GM21825 (cell line): ENCODE data around the gene PMF1.
A peak's percentile ranks its signal among the peaks of the same experiment; 100 is the strongest.
"Not testable (repeated sequence)": the region's sequence is repeated elsewhere in the genome, so short reads cannot be mapped to it uniquely, and the experiment has no call there.

Source experiments
- ATAC-seq: cut with Tn5 transposase; IDR thresholded peaks from one replicate; pipeline ENCODE4 v1.9.1; 2021; ENCODE audit warnings: mild to moderate bottlenecking, moderate library complexity; ENCODE audit not compliant: unreplicated experiment

PMF1 gene

DNA sequence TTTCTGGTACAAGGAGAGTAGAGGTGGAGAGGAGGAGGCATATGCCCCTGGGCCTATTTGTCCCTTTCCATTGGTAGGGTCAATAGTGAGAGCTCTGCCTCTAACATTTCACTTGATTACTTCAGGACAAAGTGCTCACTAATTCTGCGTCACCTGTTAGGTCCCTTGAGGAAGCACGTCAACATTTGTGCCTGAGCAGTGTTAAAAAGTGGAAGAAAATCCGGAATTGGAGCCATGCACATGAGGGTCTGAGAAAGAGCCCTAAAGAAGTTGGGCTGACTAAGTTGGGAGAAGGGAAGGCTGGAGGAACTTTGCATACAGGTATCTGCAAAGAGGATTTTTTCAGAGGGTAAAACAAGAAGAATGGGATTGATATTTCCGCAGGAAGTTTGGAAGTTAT is 17.0 kb upstream of the PMF1 start:
- ATAC-seq, result no peak

DNA sequence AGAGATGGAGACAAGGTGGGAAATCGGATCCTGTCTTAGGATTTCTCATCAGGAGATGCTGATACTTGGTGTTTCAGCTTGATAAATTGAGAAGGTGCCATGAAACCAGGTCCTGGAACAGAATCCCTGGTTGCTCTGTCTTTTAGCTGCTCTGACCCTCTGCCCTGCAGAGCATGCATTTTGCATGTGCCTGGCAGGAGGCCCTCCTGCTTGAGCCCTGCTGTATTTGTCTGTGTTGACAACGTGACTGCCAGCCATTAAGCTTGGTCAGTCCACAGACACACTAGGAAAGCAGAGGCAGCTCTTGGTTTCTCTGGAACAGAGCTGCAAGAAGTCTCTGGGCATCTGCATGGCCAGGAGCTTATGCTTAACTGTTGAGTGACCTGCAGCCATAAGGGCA is 16.4 kb upstream of the PMF1 start:
- no peak for ATAC-seq

DNA sequence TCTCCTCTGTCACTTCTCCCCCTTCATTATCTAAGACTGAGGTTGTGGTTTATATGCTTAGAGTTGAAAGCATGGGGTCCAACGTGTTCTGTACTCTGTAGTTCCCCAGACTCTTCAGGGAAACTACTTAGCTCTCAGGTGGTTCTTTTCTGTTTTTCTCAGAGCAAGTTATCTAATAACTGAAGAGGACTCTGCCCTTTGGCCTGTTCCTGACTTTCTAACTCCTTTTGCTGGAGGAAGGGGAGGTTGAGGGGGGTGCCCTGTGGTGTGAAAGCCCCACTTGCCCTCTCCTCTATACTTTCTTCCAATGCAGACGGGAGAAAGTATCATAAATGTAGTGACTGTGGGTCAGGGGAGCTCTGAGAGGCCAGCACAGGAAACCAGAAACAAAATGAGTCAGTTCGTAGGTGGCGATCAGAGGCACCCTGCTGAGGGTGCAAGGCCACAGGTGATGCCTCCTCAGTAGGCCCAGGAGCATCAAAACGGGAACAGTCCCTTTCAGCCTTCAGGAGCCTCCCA is 13.9 kb upstream of the PMF1 start:
- ATAC-seq, result no peak

- ATAC-seq, result no peak
These were observed 12.8 kb upstream of the PMF1 start for GRCh38 chr1:156200044-156200443.

- no peak for ATAC-seq
These were observed 9.5 kb upstream of the PMF1 start for GRCh38 chr1:156203331-156203730.

DNA sequence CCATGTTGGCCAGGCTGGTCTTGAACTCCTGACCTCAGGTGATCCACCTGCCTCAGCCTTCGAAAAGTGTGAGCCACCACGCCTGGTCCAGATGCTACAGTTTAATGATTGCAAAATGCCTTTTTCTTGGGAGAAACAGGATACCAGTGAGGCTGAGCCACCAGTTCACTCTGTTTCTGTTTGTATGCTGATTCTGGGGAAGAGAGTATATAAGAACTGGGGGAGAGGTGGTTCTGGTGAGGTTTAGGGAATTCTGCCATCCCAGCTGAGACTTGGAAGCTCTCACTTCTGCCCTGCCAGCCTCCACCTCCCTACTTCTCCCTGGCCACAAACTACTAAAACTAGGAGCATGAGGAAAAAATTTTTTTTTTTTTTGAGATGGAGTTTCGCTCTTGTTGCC is 8.1 kb upstream of the PMF1 start:
- ATAC-seq, result no peak

DNA sequence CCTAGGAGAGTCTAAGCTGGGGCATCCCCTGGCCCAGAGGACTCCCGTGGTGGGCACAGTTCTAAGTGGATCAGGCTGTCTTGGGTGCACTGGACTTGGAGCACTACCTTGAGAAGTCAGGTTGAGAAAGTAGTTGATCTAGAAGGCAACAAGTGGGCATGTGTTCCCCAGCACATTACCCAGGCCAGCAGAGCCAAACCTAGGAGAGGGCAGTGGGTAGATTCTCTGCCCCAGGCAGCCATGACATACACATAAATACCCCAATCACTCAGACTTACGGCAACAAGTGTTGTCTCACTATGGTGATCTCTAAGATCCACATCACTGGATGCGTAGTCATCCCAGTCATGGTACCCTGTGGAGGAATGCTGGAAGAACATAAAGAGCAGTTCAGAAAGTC is 1.6 kb upstream of the PMF1 start:
- ATAC-seq, result no peak

- ATAC-seq, result no peak
These were observed 677 bp upstream of the PMF1 start for GRCh38 chr1:156212130-156212529.

GRCh38 chr1:156213644-156213966 is 798 bp downstream of the PMF1 start:
- ATAC-seq, result no peak

DNA sequence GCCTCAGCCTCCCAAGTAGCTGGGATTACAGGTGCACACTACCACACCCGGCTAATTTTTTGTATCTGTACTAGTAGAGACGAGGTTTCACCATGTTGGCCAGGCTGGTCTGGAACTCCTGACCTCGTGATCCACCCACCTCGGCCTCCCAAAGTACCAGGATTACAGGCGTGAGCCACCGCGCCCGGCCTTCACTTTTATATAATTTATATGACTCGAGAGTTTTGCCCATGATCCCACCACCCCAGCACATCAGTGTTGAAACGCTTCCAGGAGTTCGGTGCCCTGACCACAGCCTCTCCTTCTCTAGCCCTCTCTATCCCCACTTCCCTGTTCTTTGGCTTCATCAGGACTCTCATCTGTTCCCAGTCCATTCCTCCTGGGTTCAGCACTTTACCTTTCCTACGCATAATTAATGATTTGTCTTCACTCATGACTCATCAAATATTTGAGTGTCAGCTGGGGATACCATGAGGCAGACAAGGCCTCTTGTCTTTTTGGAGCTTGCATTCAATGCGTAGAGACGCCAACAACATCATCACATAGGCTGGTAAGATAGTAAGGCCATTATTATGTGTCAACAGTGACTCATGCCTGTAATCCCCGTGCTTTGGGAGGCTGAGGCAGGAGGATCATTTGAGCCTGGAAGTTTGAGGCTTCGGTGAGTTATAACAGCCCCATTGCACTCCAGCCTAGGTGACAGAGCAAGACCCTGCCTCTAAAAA is 1.4 kb downstream of the PMF1 start:
- no peak for ATAC-seq

GRCh38 chr1:156216361-156217086 is 3.7 kb downstream of the PMF1 start:
- ATAC-seq, result not testable (repeated sequence)

DNA sequence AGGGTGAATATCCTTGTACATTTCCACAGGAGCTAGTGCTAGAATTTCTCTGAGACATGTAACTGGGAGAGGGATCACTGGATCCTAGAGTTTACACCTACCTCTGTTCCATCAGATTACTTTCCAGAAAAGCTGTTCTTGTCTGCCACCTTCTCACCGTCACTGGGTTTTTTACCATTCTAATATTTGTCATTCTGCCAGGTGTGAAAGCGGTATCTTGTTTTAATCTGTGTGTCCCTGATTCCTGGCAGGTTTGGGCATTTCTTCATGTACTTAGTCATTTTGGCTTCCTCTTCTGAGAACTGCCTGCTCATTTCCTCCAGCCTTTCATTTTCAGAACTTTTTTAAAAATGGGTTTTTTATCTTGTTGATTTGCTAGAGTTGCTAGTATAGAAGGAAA is 5.1 kb downstream of the PMF1 start:
- ATAC-seq, result no peak

DNA sequence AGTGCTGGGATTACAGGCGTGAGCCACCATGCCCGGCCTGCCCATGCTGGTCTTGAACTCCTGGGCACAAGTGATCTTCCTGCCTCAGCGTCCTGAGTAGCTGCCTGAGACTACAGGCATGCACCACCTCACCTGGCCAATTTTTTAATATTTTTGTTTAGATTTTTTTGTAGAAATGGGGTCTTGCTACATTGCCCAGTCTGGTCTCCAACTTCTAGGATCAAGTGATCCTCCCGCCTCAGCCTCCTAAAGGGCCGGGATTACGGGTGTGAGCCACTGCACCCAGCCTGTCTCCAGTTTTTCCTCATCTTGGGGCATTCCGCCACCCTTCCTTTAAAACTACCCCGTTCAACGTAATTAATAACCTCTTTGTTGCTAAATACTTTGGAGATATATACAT is 7.4 kb downstream of the PMF1 start:
- no peak for ATAC-seq

DNA sequence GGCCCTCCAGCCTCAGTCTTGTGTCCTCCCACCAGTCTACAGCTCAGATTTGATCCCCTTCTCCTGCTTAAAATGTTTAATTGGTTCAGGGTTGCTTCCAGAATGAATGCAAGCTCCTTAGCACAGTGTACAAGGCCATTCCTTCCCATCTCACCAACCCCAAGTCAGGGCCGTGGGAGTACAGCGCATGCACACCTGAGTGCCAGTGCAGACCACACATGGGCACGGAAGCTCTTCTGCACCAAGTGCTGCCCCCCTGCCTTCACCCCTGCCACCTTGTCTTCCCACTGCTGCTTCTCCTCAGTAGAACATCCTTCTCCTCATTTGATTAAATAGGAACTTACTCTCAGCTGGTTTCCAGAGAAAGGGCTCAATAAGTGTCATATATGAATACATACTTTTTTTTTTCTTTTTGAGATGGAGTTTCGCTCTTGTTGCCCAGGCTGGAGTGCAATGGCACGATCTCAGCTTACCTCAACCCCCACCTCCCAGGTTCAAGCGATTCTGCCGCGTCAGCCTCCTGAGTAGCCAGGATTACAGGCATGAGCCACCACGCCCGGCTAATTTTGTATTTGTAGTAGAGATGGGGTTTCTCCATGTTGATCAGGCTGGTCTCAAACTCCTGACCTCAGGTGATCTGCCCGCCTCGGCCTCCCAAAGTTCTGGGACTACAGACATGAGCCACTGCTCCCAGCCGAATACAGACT is 9.3 kb downstream of the PMF1 start:
- no peak for ATAC-seq

GRCh38 chr1:156225677-156226014 is 12.8 kb downstream of the PMF1 start:
- ATAC-seq, result no peak

- ATAC-seq, result peak; percentile 61
These were observed 13.3 kb downstream of the PMF1 start for GRCh38 chr1:156226116-156226538.

GRCh38 chr1:156226782-156227181 is 14.0 kb downstream of the PMF1 start:
- no peak for ATAC-seq

- ATAC-seq, result no peak
These were observed 15.7 kb downstream of the PMF1 start for GRCh38 chr1:156228501-156228900.

DNA sequence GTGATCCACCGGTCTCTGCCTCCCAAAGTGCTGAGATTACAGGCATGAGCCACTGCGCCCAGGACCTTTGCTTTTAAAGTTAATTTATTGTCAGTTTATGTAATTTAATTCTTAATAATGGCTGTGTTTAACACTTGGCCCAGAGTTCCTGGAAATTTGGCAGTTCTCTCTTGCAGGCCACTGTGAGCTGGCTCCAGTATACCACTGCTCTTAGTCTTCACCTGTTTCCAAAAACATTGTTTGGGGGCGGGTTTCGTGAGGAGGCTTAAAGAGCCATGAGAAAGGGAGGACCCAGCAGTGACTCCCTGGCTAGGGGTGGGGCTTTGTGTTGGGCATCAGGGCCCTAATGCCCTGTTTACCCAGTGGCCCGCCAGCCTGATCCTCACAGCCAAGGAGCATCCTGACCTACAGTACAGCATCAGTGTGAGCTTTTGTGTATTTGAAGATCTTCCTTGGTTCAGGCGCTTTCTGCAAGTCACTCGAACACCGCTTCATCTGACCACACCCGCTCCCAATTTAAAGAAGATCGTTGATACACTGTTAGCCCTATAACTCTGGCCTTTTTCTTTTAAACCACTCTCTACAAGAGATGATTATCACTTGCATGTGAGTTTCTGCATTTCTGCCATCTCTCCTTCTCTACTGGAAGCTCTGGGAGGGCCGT is 17.1 kb downstream of the PMF1 start:
- ATAC-seq, result no peak

GRCh38 chr1:156230473-156230837 is 17.6 kb downstream of the PMF1 start:
- ATAC-seq, result no peak

DNA sequence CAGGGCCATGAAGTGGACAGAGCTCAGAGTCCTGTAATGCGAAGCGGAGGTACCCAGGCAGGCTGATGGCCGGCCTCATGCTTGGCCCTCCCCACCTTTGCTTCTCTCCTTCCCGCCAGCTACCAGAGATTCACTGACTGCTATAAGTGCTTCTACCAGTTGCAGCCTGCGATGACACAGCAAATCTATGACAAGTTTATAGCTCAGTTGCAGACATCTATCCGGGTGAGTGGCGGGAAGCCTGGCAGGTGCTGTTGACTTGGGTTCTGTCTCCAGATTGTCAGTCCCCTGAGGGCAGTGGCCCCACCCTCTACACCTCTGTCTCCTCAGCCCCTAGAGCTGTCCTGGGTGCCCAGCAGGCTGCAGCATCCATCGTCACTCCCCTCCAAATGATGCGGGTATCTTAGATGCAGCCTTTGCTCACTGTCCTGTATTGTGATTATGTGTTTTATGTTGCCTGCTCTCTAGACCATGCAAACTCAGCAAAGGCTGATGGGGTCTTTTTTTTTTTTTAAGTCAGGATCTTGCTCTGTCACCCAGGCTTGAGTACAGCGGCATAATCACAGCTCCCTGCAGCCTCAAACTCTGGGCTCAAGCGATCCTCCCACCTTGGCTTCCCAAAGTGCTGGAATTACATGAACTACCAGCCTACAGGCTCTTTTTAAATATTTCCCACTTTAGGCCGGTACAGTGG is 19.5 kb downstream of the PMF1 start:
- no peak for ATAC-seq
